Fibroblast of villous mesenchyme (primary cell): Measurements from ENCODE around the gene MEF2C. TPM values are rescaled to one million over a fixed set of nuclear protein-coding genes. Genes with fewer than 3 reads are reported as not detected.

ENCODE experiments used
- DNase-seq: peaks from one replicate; pipeline ENCODE4 v3.0.0-alpha.2; 2010; ENCODE audit warnings: low read depth
- H3K4me3 ChIP-seq: 2 replicates; pipeline ENCODE4 v1.5.1; 2011; ENCODE audit warnings: low read depth, mild to moderate bottlenecking, low read length
- CTCF ChIP-seq: IDR thresholded peaks from 2 replicates; pipeline ENCODE4 v1.5.1; 2012; ENCODE audit warnings: low read depth, mild to moderate bottlenecking, low read length; ENCODE audit not compliant: insufficient read depth
- total RNA-seq: library from RNA; depleted of rRNA; stranded (reverse); fragments of >200 nt; gene quantifications from 2 replicates; pipeline ENCODE4 v1.2.3, GENCODE V29; 2012

MEF2C gene
- total RNA-seq, 1 donor, result 16.0 TPM

- H3K4me3 ChIP-seq, result no peak overlapping the region
- peak; percentile 42 for DNase-seq
- TF ChIP-seq CTCF, result no peak
Measured at GRCh38 chr5:88826646-88827585, 56.1 kb downstream of the MEF2C start.

GRCh38 chr5:88825584-88826315, 57.2 kb downstream of the MEF2C start:
- no peak for DNase-seq
- no peak for TF ChIP-seq CTCF
- H3K4me3 ChIP-seq, result no peak overlapping the region

- no peak overlapping the region for H3K4me3 ChIP-seq
- no peak for TF ChIP-seq CTCF
- peak; percentile 48 for DNase-seq
Measured at GRCh38 chr5:88824892-88825583, 57.9 kb downstream of the MEF2C start.

GRCh38 chr5:88824141-88824540, 58.8 kb downstream of the MEF2C start:
- H3K4me3 ChIP-seq, result no peak overlapping the region
- DNase-seq, result no peak
- no peak for TF ChIP-seq CTCF

GRCh38 chr5:88823201-88823600, 59.8 kb downstream of the MEF2C start:
- DNase-seq, result no peak
- no peak for TF ChIP-seq CTCF

GRCh38 chr5:88821161-88821560, 61.8 kb downstream of the MEF2C start:
- no peak for DNase-seq
- no peak overlapping the region for H3K4me3 ChIP-seq
- TF ChIP-seq CTCF, result no peak

More at GRCh38 chr5:88823201-88823600, 59.8 kb downstream of the MEF2C start:
- H3K4me3 ChIP-seq, result no peak overlapping the region
